DMS53 (cell line): ENCODE measurements around the gene ZDHHC22.

ENCODE experiments used
- DNase-seq: peaks from one replicate; lab custom pipeline; 2025; lab: John Stamatoyannopoulos, UW

The ZDHHC22 gene

GRCh38 chr14:77157740-77158139, 16.1 kb upstream of the ZDHHC22 start:
- DNase-seq = no peak

DNA sequence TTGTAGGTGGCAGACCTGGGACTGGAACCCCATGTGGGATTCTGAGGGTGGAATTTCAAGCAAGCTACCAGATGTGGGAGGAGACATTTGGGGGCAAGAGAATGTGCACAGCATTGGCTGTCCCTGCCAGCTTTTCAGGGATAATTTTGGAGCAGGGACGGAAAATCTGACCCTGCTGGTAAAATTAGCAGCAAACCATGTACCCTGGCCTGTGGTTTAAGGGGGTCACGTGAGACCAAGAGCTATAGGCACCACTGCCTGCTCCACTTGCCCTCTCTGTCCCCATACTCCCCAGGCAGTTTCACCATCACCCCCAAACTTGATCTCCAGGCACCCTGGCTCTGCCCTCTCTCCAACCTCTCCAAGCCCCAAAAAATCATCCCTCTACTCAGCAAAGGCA, 13.5 kb upstream of the ZDHHC22 start:
- no peak for DNase-seq

DNA sequence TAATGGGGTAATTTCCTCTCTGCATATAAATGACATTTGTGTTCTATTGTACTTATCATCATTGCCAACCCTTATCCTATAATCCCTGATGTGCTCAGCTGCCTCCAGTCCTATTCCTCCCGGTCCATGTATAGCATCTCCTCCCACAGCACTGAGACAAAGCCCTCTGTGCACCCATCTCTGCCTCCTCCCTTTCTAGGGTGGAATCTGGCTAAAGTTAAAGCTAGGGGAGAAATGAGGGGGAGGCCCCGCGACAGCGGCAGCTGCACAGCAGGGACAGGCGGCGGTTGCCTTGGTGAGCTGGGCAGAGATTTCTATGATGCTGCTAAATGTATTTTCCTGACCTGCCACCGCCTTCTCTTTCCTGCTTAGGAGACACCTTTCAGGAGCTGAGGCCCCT, 12.8 kb upstream of the ZDHHC22 start:
- DNase-seq = no peak

DNA sequence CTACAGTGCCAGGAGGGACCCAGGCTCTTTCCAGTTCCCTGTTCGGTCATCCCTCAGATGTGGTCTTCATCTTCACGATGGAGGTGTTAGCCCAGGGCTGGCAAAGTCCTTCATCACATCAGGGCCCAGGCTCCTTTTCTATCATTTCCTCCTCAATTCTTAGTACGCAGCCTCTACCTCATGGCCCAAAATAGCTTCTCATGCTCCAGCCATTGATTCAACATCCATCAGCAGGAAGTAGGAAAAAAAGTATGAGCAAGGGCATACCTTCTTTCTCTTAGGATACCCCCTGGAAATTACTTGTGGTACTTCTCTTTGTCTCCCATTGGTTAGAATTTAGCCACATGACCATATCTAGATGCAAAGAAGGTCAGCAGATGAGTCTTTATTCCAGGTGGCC, 12.2 kb upstream of the ZDHHC22 start:
- no peak for DNase-seq

GRCh38 chr14:77151918-77152588, 10.5 kb upstream of the ZDHHC22 start:
- peak; percentile 80 for DNase-seq

GRCh38 chr14:77151245-77151644, 9.7 kb upstream of the ZDHHC22 start:
- DNase-seq = peak; percentile 43

GRCh38 chr14:77148510-77149231, 7.1 kb upstream of the ZDHHC22 start:
- DNase-seq = peak; percentile 73

DNA sequence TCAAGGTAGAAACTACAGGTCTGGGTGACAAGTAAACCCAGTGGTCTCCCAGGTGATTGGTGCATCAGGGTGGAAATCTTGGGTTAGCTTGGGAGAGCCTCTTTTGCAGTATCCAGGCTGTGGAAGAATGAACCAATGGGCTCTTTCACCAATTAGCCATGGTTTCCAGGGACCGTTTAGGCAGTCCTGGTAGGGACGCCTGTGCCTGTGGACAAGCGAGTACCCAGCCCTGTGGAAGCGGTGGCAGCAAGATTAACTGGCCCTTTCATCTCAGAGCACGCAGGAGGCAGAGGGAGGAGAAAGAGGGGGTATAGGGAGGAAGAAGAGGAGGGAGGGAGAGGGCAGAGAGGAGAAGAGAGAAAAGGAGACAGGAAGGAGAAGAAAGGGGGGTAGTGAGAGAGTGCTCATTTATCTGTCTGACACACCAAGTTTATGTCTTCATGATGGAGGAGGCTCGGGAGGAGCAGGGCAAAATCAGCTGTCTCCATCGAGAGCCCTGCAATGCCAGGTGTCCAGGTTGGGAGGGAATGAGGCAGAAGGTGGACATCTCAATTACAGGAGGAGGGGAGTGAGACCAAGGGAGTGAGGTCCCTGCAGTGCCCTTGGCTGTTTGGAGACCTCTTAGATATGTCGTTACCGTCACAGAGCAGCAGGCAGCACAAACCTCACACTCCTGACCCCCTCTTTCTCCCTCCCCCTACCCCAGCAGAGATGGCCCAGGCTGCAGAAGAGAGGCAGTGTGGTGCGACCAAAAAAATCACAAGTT, 4.6 kb upstream of the ZDHHC22 start:
- no peak for DNase-seq

- no peak for DNase-seq
Observed at GRCh38 chr14:77144412-77145115, 3.0 kb upstream of the ZDHHC22 start.

GRCh38 chr14:77143071-77143470, 1.5 kb upstream of the ZDHHC22 start:
- DNase-seq = peak; percentile 23

DNA sequence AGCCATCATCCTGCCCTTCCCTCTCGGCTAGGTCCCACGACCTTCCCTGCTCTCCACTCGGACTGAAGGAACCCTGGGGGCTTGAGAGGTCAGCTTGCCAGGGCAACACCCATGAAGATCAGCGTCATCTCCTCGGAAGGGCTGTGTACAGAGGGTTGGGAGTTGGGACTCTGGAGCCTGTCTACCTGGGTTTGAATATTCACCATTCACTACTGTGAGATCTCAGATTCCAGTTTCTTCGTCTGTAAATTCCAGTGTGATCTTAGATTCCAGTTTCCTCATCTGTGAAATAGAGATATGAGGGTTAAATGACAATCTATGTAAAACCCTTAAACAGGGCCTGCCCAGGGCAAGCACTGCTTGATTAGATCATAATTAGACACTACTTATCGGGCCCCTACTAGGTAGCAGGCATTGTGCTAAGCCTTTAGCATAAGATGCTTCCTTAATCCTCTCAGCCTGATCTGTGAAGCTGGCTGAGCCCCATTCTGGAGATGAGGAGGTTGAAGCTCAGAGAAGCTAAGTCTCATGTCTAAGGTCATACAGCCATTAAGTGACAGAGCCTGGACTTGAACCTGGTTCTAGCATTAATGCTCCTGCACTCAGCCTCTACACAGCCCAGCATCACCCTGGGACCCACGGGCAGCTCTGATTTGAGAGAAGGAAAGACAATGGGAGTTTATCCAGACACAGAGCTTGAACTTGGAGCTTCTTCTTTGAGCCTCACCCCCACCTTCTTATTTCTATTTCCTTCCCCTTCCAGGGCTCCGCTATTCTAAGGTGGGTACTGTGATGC, 612 bp upstream of the ZDHHC22 start:
- DNase-seq = no peak

GRCh38 chr14:77140359-77141213, 1.0 kb downstream of the ZDHHC22 start:
- DNase-seq = peak; percentile 45

DNA sequence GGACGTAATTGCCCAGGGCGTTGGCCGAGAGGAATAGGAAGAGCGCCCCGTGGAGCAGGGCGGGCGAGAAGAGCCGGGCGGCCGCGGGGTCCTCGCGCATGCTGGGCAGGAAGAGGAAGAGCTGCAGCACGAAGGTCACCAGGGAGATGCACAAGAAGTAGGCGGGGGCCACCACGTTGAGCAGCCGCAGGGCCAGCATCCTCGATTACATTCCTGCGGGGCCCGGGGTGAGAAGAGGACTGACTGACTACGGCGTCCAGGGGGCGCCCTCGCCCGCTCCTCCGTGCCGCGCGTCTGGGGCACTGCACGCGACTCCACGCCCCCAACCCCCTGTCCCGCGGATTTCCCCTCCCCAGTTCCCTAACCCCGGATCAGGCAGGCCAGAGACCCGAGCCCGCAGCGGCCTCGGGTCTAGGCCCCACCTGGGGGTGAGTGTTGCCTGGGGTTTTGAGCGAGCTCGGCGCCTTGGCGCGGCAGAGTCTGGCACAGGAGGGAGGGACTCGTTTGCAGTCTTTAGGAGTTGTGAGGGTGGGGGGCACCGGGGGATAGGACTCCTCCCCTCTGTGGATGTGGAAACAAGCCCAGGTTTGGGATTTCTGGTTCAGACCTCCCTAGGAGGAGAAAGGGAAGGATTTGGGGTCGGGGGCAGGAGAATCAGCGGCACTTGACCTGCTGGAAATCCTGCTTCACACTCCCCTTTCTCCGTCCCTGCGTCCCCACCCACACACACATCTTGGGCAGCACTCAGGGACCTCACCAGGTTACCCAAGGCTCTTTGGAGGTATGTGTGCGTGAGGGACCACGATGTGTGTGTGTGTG, 1.8 kb downstream of the ZDHHC22 start:
- DNase-seq = peak; percentile 73

DNA sequence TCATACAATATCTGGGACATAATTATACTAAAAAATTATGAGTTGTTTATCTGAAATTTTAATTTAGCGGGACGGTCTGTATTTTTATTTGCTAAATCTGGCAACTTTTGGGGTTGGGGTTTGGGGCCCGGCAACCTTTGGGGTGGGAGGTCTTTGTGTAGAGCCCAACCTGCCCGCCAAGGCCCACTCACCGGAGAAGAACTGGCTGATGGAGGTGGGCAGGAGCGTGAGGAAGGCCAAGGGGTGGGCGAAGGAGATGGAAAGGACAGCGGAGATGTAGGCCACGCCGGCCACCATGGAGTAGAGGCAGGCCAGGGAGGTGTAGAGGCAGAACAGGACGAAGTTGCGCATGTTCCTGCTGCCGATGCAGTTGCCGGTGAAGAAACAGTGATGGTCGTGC, 2.6 kb downstream of the ZDHHC22 start:
- no peak for DNase-seq

DNA sequence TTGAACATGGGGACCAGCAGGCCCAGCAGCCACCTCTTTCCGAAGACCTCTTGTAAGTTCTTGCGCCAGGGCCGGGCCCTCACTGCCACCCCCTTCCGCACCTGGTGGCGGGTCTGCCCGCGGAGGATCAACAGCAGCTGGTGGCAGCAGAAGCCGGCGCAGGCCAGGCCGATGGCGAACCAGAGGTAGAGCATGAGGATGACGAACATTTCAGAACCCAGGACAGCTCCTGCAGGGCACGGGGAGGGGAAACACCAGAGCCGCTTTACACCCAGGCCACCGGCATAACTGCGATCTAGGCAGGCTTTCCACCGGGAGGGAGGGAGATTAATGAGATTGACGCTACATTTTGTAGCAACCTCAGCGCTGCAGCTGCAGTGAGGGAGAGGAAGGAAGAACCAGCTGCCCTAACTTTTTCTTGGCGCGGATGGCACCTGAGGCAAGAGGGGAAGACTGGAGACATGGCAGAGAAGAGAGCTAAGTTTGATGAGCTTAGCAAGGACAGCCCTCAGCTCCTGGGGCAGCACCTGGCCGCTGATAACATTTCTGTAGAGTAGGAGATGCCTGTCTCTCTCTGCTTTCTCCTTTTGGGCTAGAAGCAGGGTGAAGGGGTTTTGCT, 7.8 kb downstream of the ZDHHC22 start:
- peak; percentile 9 for DNase-seq

DNA sequence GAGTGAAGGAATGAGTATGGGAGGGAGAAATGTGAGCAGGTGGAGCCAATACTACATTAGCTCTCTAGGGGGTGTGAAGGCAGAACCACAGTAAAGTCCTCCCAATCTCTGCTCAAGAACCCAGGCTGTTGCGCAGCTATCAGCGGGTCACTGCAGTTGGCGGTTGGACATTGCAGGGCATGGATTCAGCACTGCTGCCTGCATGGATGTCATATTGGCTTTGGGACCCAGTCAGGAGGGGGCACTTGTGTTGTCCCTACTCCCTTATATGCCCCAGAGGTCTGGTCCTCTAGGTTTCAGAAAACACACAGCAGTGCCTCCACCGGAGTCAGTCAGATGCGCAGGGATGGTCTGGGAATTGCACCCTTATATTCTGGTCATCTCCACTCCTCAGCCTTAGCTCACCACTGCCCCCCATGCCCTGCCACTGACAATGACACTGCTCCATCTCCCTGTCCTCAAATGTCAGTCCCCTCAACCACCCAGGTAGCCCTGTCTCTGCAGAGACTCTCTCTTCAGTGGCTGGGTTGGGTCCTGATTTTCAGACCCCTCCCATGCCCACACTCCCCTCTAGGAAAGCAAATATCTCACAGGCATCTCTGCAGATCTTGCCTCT, 9.6 kb downstream of the ZDHHC22 start:
- DNase-seq = no peak

DNA sequence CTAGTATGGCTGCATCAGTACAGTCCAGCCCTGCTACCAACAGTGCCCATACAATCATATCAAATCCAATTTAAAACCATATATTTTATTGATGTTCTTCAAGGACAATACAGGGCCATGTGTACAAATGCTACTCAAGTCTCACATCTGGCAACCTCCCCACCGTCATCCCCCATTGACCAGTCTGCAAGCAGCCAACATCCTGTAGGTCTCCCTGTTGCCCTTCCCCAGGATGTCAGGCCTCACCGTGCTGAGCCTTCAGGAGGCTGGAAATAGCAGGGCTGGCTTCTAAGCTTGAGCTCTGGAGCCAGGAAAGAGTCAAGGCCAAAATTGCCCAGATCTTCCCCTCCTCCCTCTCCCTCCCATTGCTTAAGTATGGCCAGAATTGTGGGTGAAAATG, 10.4 kb downstream of the ZDHHC22 start:
- no peak for DNase-seq

GRCh38 chr14:77130386-77130785, 11.2 kb downstream of the ZDHHC22 start:
- no peak for DNase-seq

- peak; percentile 11 for DNase-seq
Observed at GRCh38 chr14:77128414-77128891, 13.1 kb downstream of the ZDHHC22 start.
